HG02970 (cell line): ENCODE results near the gene MMP11.
"Not testable (repeated sequence)": the region's sequence is repeated elsewhere in the genome, so short reads cannot be mapped to it uniquely, and the experiment has no call there.

Experiments
- ATAC-seq: cut with Tn5 transposase; IDR thresholded peaks from one replicate; pipeline ENCODE4 v1.9.1; 2021; ENCODE audit warnings: mild to moderate bottlenecking, moderate library complexity, moderate number of reproducible peaks; ENCODE audit not compliant: unreplicated experiment, low FRiP score

Gene MMP11, protein sequence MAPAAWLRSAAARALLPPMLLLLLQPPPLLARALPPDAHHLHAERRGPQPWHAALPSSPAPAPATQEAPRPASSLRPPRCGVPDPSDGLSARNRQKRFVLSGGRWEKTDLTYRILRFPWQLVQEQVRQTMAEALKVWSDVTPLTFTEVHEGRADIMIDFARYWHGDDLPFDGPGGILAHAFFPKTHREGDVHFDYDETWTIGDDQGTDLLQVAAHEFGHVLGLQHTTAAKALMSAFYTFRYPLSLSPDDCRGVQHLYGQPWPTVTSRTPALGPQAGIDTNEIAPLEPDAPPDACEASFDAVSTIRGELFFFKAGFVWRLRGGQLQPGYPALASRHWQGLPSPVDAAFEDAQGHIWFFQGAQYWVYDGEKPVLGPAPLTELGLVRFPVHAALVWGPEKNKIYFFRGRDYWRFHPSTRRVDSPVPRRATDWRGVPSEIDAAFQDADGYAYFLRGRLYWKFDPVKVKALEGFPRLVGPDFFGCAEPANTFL

DNA sequence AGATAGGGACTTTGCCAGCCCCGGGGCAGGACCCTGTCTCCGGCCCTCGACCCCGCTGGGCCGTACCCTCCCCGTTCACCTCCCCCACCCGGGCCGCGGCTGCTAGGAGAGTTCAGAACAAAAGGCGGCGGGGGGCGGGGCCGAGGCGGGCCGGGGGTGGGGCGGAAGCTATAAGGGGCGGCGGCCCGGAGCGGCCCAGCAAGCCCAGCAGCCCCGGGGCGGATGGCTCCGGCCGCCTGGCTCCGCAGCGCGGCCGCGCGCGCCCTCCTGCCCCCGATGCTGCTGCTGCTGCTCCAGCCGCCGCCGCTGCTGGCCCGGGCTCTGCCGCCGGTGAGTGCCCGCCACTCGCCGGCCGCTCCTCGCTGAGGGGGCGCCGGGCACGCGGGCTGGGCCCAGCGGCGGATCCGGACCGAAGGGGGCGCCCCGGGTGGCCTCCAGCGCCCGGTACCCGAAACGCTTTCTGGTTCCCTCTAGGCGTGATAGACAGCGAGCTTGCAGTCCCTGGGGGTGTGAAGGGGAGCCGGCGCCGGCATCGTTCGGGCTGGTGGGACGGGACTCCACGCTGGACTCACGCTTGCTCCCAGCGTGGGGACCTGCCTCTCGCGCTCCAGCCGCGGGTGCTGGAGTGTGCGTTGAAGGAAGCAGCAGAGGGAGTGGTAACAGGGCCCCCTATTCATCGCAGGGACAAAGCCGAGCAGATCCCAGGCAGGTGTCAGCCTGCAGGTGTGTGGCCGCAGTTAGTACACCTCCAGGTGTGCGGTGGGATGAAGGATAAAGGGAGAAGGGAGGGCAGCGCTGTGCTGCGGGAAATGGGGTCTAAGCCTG, at the start of gene MMP11:
Gene MMP11 (plus strand): TSS at position 201 of the 825 bp plus-strand sequence. CDS start 22 bp downstream, at position 223.
- no peak for ATAC-seq

DNA sequence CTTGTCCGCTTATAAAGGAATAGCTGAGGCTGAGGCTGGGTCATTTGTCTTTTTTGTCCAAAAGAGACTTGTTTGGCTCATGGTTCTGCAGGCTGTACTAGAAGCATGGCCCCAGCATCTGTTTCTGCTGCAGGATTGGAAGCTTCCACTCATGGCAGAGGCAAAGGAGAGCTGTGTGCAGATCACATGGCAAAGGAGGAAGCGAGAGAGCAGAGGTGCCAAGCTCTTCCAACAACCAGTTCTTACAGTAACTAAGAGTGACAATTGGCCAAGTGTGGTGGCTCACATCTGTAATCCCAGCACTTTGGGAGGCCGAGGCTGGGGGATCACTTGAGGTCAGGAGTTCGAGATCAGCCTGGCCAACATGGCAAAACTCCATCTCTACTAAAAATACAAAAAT, 44.5 kb upstream of the MMP11 start:
- not testable (repeated sequence) for ATAC-seq

GRCh38 chr22:23737696-23738095, 35.0 kb upstream of the MMP11 start:
- no peak for ATAC-seq

DNA sequence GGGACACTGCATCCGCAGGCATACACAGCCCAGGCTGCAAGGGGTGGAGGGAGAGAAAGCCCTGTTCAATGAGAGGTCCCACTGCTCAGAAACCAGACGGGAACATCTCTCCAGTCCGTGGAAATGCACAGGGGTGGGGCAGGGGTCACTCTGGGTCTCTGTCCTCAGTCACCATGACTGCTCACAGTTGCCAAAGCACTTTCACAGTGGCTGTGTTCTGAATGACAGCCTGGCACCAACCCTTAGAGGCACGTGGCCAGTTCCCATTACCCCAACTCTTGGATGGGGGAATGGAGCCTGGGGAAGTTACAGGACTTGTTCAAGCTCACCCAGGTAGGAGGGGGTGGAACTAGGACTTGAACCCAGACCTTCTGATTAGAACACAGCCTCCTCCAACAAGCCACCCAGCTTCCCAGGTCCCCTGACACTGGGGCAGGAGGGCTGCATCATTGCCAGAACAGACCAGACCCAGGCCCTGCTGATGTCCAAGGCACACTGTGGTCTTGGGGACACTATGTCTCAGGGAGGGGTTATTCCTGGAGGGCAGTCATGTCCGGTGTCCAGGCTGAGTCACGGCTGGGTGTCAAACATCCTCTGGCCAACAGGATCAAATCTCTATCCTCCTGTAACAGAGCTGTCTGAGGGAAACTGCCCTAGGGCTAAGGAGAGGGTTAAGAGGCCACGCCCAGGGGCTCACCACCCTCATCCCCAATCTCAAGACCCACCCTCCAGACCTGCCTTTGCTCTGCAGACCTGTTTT, 30.0 kb upstream of the MMP11 start:
- ATAC-seq, result no peak

DNA sequence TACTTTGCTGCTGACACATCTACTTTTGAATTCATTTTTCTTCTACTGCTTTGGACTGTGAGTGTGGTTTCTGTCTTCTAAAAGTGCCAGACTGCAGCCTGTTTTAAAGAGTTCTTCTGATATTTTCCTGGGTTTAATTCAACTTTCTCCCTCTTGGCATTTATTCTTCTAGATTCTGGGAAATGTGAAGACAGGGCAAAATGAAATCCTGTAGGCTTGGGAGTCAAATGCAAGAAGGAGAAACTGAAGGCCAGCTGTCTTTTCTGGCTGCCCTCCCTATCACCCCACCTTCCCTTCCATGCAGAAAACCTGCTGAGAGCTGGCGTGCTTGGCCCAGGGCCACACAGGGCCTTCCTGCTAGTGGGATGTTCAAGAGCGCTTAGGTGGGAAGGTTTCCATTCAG, 29.3 kb upstream of the MMP11 start:
- no peak for ATAC-seq

GRCh38 chr22:23744001-23744400, 28.6 kb upstream of the MMP11 start:
- no peak for ATAC-seq

DNA sequence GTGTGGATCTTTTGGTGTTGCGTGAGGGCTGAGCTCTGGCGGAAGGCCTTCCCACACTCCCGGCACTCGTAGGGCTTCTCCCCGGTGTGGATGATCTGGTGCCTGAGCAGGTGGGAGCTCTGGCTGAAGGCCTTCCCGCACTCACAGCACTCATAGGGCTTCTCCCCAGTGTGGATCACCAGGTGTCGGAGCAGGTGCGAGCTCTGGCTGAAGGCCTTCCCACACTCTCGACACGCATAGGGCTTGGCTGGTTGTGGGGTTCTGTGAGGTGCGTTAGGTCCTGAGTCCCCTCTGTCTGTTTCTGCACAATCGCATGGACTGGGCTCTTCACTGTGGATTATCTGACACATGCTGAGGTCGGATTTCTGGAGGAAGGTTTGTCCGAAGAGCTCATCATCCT, 28.2 kb upstream of the MMP11 start:
- ATAC-seq, result no peak

DNA sequence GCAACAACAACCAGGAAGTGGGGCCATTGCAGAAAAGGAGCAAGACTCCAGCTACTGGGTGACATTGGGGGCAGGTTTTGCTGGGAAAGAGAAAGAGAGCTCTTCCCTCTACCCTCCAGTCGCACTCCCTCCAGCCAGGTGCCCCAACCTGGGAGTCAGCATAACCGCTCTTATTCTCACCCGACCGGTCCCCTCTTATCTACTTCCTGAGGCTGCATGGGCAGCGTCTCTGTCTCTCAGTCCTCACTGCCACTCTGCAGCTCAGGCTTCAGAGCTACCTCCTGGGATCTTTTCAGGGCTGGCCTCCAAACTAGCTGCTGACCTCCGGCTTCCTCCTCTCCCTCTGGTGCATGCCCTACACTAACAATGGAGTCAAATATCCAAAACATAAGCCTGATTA, 26.9 kb upstream of the MMP11 start:
- ATAC-seq, result no peak

- no peak for ATAC-seq
Observed at GRCh38 chr22:23749841-23750301, 22.8 kb upstream of the MMP11 start.

- ATAC-seq, result no peak
Observed at GRCh38 chr22:23750367-23750713, 22.3 kb upstream of the MMP11 start.

DNA sequence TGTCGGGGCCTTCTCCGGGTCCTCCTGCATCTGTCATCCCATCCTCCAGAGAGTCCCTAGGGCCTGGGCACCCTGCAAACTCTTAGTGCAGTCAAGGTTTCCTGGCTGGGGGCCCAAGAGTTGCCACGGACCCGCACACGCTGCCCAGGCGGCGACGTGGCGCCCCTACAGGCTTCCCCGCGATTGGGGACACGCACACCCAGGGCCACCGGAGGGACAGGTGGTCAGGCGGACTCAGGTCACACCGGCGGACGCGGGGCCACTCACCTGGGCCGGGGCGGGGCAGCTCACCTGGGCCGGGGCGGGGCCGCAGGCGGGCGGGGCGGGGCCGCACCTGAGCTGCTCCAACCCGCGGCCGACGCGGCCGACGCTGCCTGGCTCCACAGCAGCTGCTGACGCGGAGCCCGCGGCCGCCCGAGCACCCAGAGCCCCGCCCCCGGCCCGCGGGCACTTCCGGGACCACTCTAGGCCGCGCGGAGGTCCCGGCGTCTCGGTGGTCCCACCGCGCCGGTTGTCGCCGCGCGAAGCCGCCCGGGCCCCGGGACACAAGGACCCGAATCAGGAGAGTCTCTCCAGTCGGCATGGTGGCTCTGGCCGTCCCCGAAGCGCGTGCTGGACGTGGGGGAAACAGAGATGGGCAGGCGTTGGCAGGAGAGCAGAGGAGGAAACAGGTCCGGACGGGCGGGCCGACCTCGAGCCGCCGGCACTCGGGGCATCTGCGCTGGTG, 21.8 kb upstream of the MMP11 start, which contains the start of gene ZNF70:
Gene ZNF70 (minus strand): TSS at position 399 of the 727 bp plus-strand sequence. CDS start 5,972 bp downstream, outside the sequence.
- ATAC-seq, result peak; percentile 71

DNA sequence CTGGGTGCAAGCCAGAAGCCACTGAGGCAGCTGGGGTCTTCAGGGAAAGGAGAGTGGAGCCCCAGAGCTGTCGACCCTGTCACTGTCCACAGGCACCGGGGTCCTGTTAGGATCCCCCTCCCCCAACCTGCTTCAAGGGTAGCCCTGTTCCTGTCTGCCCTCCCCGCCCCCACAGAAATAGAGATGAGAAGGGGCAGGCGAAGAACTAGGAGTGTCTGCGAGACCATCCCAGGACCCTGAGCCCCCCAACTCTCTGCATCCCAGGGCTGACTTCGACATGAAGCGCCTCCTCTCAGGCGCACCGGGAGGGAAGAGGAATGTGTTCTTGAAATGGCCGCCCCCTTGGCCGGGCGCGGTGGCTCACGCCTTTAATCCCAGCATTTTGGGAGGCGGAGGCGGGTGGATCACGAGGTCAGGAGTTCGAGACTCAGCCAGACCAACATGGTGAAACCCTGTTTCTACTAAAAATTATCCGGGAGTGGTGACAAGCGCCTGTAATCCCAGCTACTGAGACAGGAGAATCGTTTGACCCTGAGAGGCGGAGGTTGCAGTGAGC, 21.1 kb upstream of the MMP11 start:
- no peak for ATAC-seq

DNA sequence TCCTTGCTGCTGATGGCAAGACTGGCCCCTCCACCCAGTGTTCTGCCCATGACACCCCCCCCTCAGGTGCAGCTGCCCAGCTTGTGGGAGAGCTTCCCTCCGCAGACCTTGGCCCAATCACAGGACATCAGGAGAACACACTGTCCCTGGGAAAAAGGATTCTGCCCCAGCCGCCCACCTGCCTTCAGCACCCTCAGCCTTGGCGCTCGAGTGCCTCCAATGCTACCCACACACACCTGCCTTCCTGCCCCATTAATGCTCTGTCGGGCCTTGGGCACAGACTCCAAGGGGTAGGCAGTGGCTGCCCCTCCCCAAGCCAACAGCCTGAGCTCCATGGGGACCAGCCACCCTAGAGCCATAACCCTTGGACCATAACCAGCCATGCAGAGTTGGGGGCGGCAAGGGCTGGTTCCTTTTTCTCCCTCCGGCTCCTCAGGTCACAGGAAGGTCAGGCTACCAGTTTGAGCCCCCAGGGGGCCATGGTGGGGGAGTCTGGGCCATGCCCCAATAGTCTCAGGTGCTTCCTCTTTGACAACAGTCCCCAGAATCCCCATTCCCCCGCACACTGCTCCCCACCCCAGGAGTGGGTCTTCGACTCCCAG, 20.5 kb upstream of the MMP11 start:
- ATAC-seq, result no peak

DNA sequence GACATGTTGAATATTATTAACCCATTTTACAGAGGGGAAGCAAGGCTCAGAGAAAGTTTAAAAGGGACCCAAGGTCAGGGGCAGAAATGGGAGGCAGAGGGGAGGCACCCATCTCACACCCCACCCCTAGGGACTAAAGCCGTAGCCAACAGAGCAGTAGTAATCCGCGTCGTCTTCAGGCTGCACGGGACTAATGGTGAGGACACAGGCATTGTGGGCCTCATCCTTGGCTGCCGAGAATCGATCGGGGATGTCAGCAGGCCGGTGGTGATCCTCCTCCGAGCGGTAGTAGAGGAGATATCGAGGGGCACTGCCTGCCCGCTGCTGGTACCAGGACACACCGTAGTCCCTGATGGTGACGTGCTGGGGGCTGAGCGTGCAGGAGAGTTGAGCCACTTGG, 19.9 kb upstream of the MMP11 start:
- no peak for ATAC-seq

- no peak for ATAC-seq
Observed at GRCh38 chr22:23753385-23753784, 19.3 kb upstream of the MMP11 start.

DNA sequence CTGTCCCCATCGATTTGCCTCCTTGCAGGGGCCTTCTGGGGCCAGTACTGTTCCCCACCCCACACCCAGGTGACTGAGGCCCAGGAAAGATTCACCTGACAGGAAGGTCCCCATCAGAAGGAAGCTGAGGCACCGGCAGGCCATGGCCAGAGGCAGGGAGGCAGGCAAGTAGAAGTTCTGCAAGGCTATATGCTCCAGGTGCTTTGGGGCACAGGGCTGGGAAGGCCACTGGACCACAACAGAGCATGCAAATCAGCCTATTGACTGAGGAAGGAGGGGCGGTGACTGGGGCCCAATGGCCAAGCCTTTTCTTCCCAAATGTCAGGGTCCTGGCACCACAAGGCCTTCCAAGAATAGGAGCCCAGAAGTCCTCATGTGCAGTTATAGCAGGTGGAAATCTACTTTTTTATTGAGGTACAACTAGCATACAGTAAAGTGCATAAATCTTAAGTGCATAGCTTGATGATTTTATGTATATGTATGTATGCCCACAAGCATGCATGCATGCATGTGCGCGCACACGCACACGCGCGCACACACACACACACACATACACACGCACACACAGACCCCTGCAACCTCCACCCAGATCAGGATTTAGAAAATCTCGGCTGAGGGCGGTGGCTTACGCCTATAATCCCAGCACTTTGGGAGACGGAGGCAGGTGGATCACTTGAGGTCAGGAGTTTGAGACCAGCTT, 18.3 kb upstream of the MMP11 start, which contains the start of gene VPREB3:
Gene VPREB3 (minus strand): TSS at position 206 of the 700 bp plus-strand sequence. CDS start 62 bp downstream, at position 144.
- ATAC-seq, result no peak

GRCh38 chr22:23754980-23755636, 17.5 kb upstream of the MMP11 start:
- no peak for ATAC-seq

- ATAC-seq, result no peak
Observed at GRCh38 chr22:23755711-23756110, 16.9 kb upstream of the MMP11 start.
